ENCODE measurements around the gene STAB1. TPM values are rescaled to one million over a fixed set of nuclear protein-coding genes. Genes with fewer than 3 reads are reported as not detected.

Gene STAB1
- polyA plus RNA-seq, 2 of the 4 experiments (the other 2 are of a cell fraction), result not detected

GRCh38 chr3:52487050-52487787 is 7.9 kb upstream of the STAB1 start:
- no peaks in the 10 kb centered on the region for H3K9me3 ChIP-seq
- no peak overlapping the region for H3K4me2 ChIP-seq
- no peak for TF ChIP-seq USF2 (IDR thresholded peaks at IDR 0.05)
- no peak for TF ChIP-seq CBX2 (IDR thresholded peaks at IDR 0.05; ENCODE audit: borderline replicate concordance, low read depth)
- no peak for TF ChIP-seq BCL3 (IDR thresholded peaks at IDR 0.05)
- no peak for TF ChIP-seq ZNF302 (CRISPR knock-in tag; IDR thresholded peaks at IDR 0.05)
- TF ChIP-seq ESRRA (IDR thresholded peaks at IDR 0.05; ENCODE audit: borderline replicate concordance, low read length), result no peak
- TF ChIP-seq CHD2 (IDR thresholded peaks at IDR 0.05; ENCODE audit: low read length, partially characterized antibody), result no peak
- TF ChIP-seq RFX5 (IDR thresholded peaks at IDR 0.05), result no peak
- no peak for TF ChIP-seq HMGXB4 (CRISPR knock-in tag; IDR thresholded peaks at IDR 0.05; ENCODE audit: borderline replicate concordance)
- TF ChIP-seq JUNB (IDR thresholded peaks at IDR 0.05), result no peak
- no peak for TF ChIP-seq KDM5A (IDR thresholded peaks at IDR 0.05)
- no peak for TF ChIP-seq FOXS1 (CRISPR knock-in tag; IDR thresholded peaks at IDR 0.05)
- TF ChIP-seq TP53 (CRISPR knock-in tag; IDR thresholded peaks at IDR 0.05), result no peak
- no peak for TF ChIP-seq MAZ (IDR thresholded peaks at IDR 0.05; ENCODE audit: borderline replicate concordance, low read depth, low read length)
- no peak for TF ChIP-seq PHF8 (IDR thresholded peaks at IDR 0.05; ENCODE audit: borderline replicate concordance, low read depth)
- no peak for TF ChIP-seq ZC3H11A (IDR thresholded peaks at IDR 0.05)
- no peak for TF ChIP-seq EP300 (IDR thresholded peaks at IDR 0.05)
- TF ChIP-seq CTCF (IDR thresholded peaks at IDR 0.05), result no peak
- TF ChIP-seq POLR2A (IDR thresholded peaks at IDR 0.05; ENCODE audit: low read length), result no peak
- no peak for TF ChIP-seq CBX8 (IDR thresholded peaks at IDR 0.05)
- TF ChIP-seq RCOR1 (IDR thresholded peaks at IDR 0.05; ENCODE audit: low read depth, low read length), result no peak
- POLR2A ChIA-PET, result no interaction called here
- DNase-seq (ENCODE audit: low read depth in 1 of 2, low spot score in 1 of 2) (no peak), ATAC-seq (no peak), FAIRE-seq (no peak)
- no peak overlapping the region for H3K27ac ChIP-seq
- CTCF ChIA-PET, result interaction anchor here (2.7 kb wide), 1 partner anchor 15 kb away, joined by 8 read pairs; no protein-coding TSS in a partner anchor
- H3K4me1 ChIP-seq, result no peaks in the 10 kb centered on the region
- 90% methylated on average over 25 of the region's 31 CpGs for WGBS (ENCODE audit: missing lambda C conversion rate)
- no peak overlapping the region for H3K4me3 ChIP-seq
